Measurements from ENCODE around the gene CCDC24. TPM values are rescaled to one million over a fixed set of nuclear protein-coding genes. Genes with fewer than 3 reads are reported as not detected.

CCDC24 gene
- total and polyA plus RNA-seq, 2 of the 13 experiments (the other 11 are each of a cell fraction or from before 2014, with no cell fraction given) = 1.4 to 2.9 TPM

- TF ChIP-seq, protein P1, sequence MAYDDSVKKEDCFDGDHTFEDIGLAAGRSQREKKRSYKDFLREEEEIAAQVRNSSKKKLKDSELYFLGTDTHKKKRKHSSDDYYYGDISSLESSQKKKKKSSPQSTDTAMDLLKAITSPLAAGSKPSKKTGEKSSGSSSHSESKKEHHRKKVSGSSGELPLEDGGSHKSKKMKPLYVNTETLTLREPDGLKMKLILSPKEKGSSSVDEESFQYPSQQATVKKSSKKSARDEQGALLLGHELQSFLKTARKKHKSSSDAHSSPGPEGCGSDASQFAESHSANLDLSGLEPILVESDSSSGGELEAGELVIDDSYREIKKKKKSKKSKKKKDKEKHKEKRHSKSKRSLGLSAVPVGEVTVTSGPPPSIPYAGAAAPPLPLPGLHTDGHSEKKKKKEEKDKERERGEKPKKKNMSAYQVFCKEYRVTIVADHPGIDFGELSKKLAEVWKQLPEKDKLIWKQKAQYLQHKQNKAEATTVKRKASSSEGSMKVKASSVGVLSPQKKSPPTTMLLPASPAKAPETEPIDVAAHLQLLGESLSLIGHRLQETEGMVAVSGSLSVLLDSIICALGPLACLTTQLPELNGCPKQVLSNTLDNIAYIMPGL (CRISPR knock-in tag; IDR thresholded peaks at IDR 0.05; ENCODE audit: borderline replicate concordance in 1 of 2, low read depth in 1 of 2) = 0 out of 4 replicates have a peak, but pooled peaks of 1 of the 2 experiments have one; percentile 5
- no peak for TF ChIP-seq FOXA1 (IDR thresholded peaks at IDR 0.05)
- peak; percentile 34; the same call in 1 of the 2 replicates for TF ChIP-seq FOXA1 (CRISPR knock-in tag; IDR thresholded peaks at IDR 0.05)
- TF ChIP-seq, protein P2, sequence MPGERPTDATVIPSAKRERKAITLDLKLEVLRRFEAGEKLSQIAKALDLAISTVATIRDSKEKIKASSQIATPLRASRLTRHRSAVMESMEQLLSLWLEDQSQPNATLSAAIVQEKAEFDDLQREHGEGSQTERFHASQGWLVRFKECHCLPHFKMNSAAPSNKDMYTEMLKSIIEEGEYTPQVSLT (CRISPR knock-in tag; IDR thresholded peaks at IDR 0.05; ENCODE audit: borderline replicate concordance, low read depth) = no peak
- no peak for TF ChIP-seq POGZ (CRISPR knock-in tag; IDR thresholded peaks at IDR 0.05)
- TF ChIP-seq ZNF652 (CRISPR knock-in tag; IDR thresholded peaks at IDR 0.05; ENCODE audit: borderline replicate concordance, low read depth) = peak; percentile 53; the same call in 1 of the 2 replicates
- TF ChIP-seq LBX2 (CRISPR knock-in tag; IDR thresholded peaks at IDR 0.05; ENCODE audit: borderline replicate concordance) = no peak
- no peak for TF ChIP-seq ZFP36L1 (CRISPR knock-in tag; IDR thresholded peaks at IDR 0.05)
- TF ChIP-seq ZFP36 (IDR thresholded peaks at IDR 0.05; ENCODE audit: borderline replicate concordance, low read depth, low read length, partially characterized antibody) = peak; percentile 90
Observed at GRCh38 chr1:43985984-43986595, 5.3 kb upstream of the CCDC24 start (continued).

DNA sequence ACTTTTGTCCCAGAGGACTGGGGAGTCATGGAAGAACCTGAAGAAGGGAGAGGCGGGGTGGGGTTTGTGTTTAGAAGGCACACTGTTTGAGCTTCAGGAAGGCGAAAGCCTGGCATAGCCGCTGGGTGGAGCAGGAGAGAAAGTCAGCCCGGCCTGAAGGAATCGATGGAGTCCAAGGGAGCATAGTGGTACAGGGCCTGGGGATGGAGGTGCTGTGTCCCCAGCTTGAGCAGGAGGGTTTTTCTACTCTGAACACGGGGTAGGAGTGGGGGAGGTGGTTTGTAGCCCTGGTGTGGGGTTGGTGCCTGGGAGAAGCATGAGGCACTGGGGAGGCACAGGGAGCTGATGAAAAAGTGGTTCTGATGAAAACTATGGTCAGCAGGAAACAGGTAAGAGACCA is 4.7 kb upstream of the CCDC24 start:
- Histone ChIP-seq H4K20me1 (ENCODE audit: insufficient read depth, low read length) (no peaks in the 10 kb centered on the region), H2AFZ (ENCODE audit: low read length) (no peak overlapping the region), H3K27ac (ENCODE audit: extremely low read length, insufficient read depth, low read length) (peak overlapping the region; percentile 62), H3K27me3 (ENCODE audit: control insufficient read depth in 1 of 2, insufficient read depth in 2 of 2, low read length in 2 of 2) (no peaks in the 10 kb centered on the region), H3K4me1 (ENCODE audit: insufficient read depth, low read length) (peaks cover 63% of the 10 kb centered on the region), H3K4me3 (replicated peaks in 1 of 3; ENCODE audit: insufficient read depth in 1 of 3, low read depth in 2 of 3, low read length in 3 of 3) (peak overlapping the region in 1 of 3 experiments; percentile 46; a peak in 2 of 6 replicates), H3K36me3 (replicated peaks in 1 of 2; ENCODE audit: control insufficient read depth in 1 of 2, insufficient read depth in 2 of 2, low read length in 2 of 2) (peaks cover 17 to 35% of the 10 kb centered on the region in 2 experiments; a peak in 4 of 5 replicates), H3K9ac (ENCODE audit: insufficient read depth, low read depth, low read length) (0 out of 2 replicates have a peak overlapping the region, but pooled peaks have one; percentile 50), H3K9me3 (ENCODE audit: low read length) (no peaks in the 10 kb centered on the region), H3K4me2 (ENCODE audit: low read depth, low read length) (peak overlapping the region; percentile 60), H3K79me2 (ENCODE audit: insufficient read depth, low read length) (peaks cover 10% of the 10 kb centered on the region)
- in situ Hi-C loops (cut with HindIII; ENCODE audit: extremely low pct_ligation_motif_present, low pct_unique_long_range_greater_than_20kb) = no loop called here
- BruUV-seq (replicated peaks) = no TSS peak
- FAIRE-seq (peak; percentile 8), ATAC-seq (peak; percentile 46), DNase-seq (ENCODE audit: low spot score) (no peak)
- WGBS (ENCODE audit: low lambda C conversion rate) = 40% methylated on average over 6 of the region's 6 CpGs
- ChIA-PET CTCF (ENCODE audit: low intra/inter-chr PET ratio, low total read pairs) (no interaction called here), POLR2A (interaction anchor here (2.3 to 4.3 kb wide), 3 partner anchors 9 to 39 kb away, joined by 8 to 32 read pairs (median 20); partner anchors contain the start of genes ATP6V0B, B4GALT2 and IPO13)
- intact Hi-C loops (cut with micrococcal nuclease; ENCODE audit: unreplicated experiment) = no loop called here
- TF ChIP-seq, protein P3, sequence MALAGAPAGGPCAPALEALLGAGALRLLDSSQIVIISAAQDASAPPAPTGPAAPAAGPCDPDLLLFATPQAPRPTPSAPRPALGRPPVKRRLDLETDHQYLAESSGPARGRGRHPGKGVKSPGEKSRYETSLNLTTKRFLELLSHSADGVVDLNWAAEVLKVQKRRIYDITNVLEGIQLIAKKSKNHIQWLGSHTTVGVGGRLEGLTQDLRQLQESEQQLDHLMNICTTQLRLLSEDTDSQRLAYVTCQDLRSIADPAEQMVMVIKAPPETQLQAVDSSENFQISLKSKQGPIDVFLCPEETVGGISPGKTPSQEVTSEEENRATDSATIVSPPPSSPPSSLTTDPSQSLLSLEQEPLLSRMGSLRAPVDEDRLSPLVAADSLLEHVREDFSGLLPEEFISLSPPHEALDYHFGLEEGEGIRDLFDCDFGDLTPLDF (CRISPR knock-in tag; IDR thresholded peaks at IDR 0.05) = no peak
- TF ChIP-seq TARDBP (CRISPR knock-in tag; IDR thresholded peaks at IDR 0.05) (0 out of 2 replicates have a peak, but pooled peaks have one; percentile 34), SALL2 (CRISPR knock-in tag; IDR thresholded peaks at IDR 0.05) (no peak), LCORL (IDR thresholded peaks at IDR 0.05) (no peak), LCORL (CRISPR knock-in tag; IDR thresholded peaks at IDR 0.05) (peak; percentile 50; the same call in 1 of the 2 replicates), ZNF468 (CRISPR knock-in tag; IDR thresholded peaks at IDR 0.05) (no peak)
- TF ChIP-seq, protein P4, sequence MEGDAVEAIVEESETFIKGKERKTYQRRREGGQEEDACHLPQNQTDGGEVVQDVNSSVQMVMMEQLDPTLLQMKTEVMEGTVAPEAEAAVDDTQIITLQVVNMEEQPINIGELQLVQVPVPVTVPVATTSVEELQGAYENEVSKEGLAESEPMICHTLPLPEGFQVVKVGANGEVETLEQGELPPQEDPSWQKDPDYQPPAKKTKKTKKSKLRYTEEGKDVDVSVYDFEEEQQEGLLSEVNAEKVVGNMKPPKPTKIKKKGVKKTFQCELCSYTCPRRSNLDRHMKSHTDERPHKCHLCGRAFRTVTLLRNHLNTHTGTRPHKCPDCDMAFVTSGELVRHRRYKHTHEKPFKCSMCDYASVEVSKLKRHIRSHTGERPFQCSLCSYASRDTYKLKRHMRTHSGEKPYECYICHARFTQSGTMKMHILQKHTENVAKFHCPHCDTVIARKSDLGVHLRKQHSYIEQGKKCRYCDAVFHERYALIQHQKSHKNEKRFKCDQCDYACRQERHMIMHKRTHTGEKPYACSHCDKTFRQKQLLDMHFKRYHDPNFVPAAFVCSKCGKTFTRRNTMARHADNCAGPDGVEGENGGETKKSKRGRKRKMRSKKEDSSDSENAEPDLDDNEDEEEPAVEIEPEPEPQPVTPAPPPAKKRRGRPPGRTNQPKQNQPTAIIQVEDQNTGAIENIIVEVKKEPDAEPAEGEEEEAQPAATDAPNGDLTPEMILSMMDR (CRISPR knock-in tag; IDR thresholded peaks at IDR 0.05) = peak; percentile 63

Measured in HepG2 (cell line).